ENCODE data around the gene KRTAP1-5.

KRTAP1-5 gene

DNA sequence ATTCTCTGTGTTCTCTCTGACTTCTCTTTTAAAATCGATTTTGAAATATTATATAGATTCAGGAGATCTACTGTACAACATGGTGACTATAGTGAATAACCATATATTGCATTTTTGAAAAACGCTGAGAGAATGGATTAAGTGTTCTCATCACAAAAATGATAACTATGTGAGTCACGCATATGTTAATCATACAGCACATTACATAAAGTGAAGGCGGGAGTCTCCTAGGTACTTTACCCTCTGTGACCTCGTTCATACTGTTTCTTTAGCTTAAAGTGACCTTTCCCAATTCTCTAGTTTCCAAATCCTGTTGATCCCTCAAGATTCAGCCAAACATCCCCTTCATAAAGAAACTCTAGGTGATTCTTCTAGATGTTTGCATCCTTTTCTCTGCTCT, 24.2 kb downstream of the KRTAP1-5 start:
- no peak for DNase-seq

DNA sequence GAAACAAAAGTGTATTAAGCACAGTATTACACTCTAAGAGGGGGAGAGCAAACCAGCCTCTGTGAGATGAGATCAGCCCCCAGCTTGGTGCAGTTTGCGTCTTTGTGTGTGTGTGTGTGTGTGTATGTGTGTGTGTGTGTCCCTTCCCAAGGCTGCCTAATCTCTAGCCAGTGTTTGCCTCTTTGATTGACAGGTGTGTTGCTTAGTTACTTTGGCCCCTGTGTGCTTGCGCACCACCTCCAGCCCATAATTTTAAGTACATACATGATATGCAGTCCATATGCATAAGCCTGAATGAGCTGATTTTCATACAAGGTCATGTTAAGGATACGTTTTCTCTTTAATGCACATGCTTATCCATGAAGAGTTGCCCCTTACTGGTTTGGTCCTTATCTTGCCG, 25.2 kb downstream of the KRTAP1-5 start:
- DNase-seq, result no peak

GRCh38 chr17:40999563-40999962, 27.4 kb downstream of the KRTAP1-5 start, which contains the start of gene KRTAP3-2:
Gene KRTAP3-2, minus strand, starts transcription at chr17:40999906. Its CDS starts 53 bp downstream, at chr17:40999853.
- DNase-seq, result peak in 1 of 2 experiments; percentile 10

GRCh38 chr17:40997361-40997760, 29.6 kb downstream of the KRTAP1-5 start:
- DNase-seq, result no peak

DNA sequence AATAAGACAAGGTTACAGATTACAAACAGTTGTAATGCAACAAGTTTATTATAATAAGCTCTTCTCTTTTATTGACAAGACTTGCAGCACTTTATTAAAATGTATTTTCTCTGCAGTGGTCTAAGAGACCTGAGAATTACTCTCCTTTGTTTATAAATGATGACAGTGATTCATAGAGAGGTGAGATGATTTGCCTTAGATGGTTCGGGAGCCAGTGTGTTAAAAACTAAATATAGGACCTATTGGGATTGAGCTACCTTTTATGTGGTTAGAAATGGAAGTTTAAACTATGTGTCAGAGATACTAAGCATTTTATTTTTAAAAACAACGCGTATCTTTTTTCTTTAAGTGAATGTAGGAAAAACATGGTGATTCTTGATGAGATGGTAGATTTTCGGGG, 30.2 kb downstream of the KRTAP1-5 start:
- DNase-seq, result no peak

GRCh38 chr17:40995116-40995515, 31.9 kb downstream of the KRTAP1-5 start:
- DNase-seq, result no peak

- peak; percentile 28 to 82 for DNase-seq
Observed at GRCh38 chr17:40993839-40994238, 33.2 kb downstream of the KRTAP1-5 start, which contains the start of gene KRTAP3-3. Gene KRTAP3-3, minus strand, starts transcription at chr17:40994164. Its CDS starts 67 bp downstream, at chr17:40994097.

GRCh38 chr17:40993084-40993483, 33.9 kb downstream of the KRTAP1-5 start:
- DNase-seq, result no peak

- DNase-seq, result no peak
Observed at GRCh38 chr17:40992666-40993065, 34.3 kb downstream of the KRTAP1-5 start.

- no peak for DNase-seq
Observed at GRCh38 chr17:40986920-40987319, 40.1 kb downstream of the KRTAP1-5 start.

DNA sequence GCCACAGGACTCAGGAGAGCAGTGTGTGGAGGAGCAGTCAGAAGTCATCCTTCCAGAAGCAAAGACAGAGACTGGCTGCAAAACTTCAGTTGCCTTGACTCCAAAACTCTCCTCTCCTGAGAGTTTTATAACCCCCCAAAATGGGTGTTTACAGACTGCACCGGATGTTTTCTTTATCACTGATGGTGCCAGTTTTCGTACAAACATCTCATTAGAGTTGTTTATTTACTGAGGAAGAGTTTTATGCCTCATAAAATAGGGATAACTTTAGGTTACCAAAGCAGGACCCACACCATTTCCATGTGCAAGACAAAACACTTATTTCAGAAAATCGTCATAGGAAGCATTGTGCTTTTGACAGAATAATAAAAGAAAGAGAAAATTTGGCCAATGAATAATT, 42.8 kb downstream of the KRTAP1-5 start, which contains the start of gene KRT40:
Gene KRT40 (minus strand): TSS at position 101 of the 400 bp plus-strand sequence. CDS start 53 bp downstream, at position 48.
- no peak for DNase-seq

- no peak for DNase-seq
Observed at GRCh38 chr17:40981115-40981514, 45.9 kb downstream of the KRTAP1-5 start.

GRCh38 chr17:40980596-40980995, 46.4 kb downstream of the KRTAP1-5 start:
- DNase-seq, result no peak

GRCh38 chr17:40980117-40980516, 46.9 kb downstream of the KRTAP1-5 start:
- DNase-seq, result no peak

DNA sequence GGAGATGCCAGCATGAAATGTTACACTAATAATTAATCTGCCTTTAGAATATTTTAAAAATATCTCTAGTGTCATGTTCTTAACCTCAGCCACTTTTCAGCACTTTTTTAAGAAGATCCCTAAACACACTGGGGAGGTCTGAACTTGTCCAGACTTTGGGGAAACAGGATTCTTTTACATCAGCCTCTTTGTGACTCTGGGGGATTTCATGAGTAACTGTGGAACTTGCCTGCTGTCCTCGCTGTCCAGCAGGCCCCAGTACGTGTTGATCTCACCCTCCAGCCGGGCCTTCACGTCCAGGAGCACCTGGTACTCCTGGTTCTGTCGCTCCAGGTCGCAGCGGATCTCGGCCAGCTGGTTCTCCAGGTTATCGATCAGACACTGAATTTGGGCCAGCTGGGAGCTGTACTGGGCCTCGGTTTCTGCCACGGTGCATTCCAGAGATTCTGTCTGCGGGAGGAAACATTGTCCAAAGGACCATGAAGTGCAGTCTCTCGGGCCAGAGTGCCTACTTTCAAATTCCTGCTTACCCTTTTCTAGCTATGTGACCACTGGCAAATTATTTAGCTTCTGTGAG, 48.3 kb downstream of the KRTAP1-5 start:
- no peak for DNase-seq
